ENCODE results near the gene PTGIR.

PTGIR gene

GRCh38 chr19:46600384-46601317 is 24.2 kb downstream of the PTGIR start:
- DNase-seq (ENCODE audit: low read depth) = peak; percentile 95

DNA sequence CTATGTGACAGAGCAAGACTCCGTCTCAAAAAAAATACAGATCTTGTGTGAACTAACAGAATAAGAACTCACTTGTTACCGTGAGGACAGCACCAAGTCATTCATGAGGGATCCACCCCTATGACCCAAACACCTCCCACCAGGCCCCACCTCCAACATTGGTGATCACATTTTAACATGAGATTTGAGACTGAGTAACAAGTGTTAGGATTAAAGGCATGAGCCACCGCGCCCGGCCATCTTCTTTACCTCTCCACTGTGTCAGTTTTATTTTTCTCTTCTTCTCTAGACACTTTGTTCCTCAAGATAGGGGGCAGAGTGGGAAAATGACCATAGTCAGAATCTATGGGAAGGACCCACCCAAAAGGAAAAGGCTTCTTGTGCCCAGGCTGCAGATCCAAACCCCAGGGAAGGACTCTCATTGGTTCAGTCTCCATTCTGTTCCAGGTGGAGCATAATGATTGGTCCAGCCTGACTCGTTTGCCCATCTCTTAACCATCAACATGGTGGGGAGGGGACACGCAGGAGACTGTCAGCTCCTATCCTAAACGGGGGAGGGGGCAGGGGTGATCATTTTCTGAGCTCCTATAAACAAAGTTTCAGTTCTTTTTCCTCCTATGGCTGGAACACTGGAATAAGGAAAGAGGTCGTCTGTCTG is 25.0 kb downstream of the PTGIR start:
- DNase-seq (ENCODE audit: low read depth) = no peak

DNA sequence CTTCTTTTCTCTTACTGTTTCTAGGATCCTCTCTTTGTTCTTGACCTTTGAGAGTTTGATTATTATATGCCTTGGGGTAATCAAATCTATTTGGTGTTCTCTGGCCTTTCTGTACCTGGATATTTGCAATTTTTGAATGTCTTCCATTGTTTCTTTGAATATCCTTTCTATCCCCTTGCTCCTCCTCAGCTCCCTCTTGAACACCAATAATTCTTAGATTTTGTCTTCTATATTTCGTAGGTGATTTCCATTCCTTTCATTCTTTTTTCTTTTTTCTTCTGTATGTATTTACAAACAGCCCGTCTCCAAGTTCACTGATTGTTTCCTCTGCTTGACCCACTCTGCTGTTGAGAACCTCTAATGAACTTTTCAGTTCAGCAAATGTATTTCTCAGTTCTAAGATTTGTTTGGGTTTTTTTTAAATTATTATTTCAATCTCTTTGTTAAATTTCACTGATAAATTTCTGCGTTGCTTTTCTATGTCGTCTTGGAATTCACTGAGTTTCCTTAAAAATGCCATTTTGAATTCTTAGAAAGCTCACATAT is 26.4 kb downstream of the PTGIR start:
- no peak for DNase-seq (ENCODE audit: low read depth)

DNA sequence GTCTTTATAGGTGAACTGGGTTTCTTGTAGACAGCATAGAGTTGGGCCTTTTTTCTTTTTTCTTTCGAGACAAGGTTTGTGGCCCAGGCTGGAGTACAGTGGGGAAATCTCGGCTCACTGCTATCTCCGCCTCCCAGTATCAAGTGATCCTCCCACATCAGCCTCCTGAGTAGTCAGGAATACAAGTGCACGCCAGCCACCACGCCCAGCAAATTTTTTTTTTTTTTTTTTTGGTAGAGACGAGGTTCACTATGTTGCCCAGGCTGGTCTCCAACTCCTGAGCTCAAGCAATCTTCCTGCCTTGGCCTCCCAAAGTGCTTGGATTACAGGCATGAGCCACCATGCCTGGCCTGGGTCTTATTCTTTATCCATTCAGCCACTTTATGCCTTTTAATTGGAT is 28.9 kb downstream of the PTGIR start:
- DNase-seq (ENCODE audit: low read depth) = no peak

DNA sequence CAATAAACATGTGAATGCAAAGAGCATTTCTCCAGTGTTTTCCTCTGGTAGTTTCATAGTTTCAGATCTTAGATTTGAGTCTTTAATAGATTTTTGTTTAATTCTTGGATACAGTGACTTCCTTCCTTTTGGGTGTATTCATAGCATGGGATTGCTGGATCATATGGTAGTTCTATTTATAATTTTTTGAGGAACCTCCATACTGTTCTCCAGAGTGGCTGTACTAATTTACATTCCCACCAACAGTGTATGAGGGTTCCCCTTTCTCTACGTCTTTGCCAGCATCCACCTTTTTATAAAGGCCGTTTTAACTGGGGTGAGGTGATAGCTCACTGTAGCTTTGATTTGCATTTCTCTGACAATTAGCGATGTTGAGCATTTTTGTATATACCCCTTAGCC is 33.0 kb downstream of the PTGIR start:
- no peak for DNase-seq (ENCODE audit: low read depth)

GRCh38 chr19:46591254-46591653 is 33.6 kb downstream of the PTGIR start:
- no peak for DNase-seq (ENCODE audit: low read depth)

- no peak for DNase-seq (ENCODE audit: low read depth)
These were observed 37.0 kb downstream of the PTGIR start for GRCh38 chr19:46587861-46588260.

GRCh38 chr19:46586294-46586693 is 38.6 kb downstream of the PTGIR start:
- DNase-seq (ENCODE audit: low read depth) = no peak

- DNase-seq (ENCODE audit: low read depth) = no peak
These were observed 39.4 kb downstream of the PTGIR start for GRCh38 chr19:46585539-46585938.

- no peak for DNase-seq (ENCODE audit: low read depth)
These were observed 44.6 kb downstream of the PTGIR start for GRCh38 chr19:46580247-46580646.

DNA sequence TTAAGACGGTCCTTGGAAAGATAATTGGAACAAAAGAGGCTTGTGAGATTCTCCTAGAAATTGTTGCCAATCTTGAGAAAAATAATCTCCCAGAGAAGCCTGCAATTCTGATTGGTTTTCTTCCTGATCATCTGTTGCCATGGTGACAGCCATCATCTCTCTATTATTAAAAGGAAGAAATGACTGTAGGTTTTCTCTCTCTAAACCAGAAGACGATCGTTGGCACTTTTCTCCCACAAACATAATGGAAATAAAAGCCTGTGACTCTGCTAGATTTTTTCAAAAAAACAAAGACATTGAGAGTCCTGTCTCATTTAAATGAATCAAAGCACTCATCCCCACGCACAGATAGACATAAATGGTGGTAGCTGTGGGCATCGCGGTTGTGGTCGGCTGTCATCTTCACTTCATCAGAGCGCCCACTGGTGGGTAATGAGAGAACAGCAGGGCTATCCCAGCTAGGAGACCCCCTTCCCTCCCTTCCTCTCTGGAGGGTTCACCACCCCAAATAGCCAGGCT is 45.5 kb downstream of the PTGIR start:
- DNase-seq (ENCODE audit: low read depth) = no peak

DNA sequence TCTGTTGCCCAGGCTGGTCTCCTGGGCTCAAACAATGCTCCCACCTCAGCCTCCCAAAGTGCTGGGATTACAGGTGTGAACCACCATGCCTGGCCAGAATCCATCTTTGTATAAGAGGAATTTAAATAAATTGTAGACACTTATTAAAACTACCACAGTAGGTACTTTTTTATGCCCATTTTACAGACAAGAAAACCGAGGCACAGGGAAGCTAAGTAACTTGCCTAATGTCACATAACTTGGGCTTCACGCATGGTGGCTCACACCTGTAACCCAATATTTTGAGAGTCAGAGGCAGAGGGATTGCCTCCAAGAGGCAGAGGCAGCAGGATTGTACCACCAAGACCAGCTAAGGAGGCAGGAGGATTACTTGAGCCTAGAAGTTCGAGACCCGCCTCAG is 46.4 kb downstream of the PTGIR start:
- no peak for DNase-seq (ENCODE audit: low read depth)

DNA sequence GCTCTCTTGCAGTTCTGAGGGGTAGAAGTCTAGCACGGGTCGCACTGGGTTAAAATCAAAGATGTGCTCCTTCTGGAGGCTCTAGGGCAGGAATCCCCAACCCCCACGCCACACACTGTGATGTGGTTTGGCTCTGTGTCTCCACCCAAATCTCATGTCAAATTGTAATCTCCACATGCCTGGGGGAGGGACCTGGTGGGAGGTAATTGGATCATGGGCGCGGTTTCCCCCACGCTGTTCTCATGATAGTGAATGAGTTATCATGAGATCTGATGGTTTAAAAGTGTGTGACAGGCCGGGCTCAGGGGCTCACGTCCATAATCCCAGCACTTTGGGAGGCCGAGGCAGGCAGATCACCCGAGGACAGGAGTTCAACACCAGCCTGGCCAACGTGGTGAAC is 50.4 kb downstream of the PTGIR start:
- peak; percentile 4 for DNase-seq (ENCODE audit: low read depth)

DNA sequence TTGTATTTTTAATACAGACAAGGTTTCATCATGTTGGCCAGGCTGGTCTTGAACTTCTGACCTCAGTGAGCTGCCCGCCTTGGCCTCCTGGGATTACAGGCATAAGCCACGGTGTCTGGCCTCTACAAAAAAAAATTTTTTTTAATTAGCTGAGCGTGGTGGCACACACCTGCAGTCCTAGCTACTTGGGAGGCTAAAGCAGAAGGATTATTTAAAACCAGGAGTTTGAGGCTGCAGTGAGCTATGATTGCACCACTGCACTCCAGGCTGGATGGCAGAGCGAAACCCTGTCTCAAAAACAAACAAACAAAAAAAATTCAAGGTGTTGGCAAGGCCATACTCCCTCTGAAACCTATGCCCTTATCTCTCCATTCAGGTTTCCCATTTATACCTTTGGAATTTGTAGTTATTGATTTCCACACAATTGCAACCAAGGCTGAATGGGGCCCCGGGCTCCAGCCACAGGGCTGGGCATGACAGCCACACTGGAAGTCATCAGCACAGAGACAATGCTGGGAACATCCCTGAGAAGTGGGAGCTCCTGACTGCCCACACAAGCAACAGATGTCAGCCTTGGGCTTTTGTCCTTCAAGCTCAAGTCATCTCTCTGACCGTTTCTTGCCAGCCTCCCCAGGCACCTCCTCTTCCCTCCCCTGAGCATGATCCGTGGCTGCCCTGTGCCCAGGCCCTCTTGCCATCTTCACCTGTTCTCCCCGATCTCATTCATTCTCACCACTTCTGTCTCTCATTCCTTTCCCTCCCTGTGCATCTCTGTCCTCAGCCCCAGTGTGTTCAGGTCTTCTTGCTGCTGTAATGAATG is 51.0 kb downstream of the PTGIR start:
- no peak for DNase-seq (ENCODE audit: low read depth)

DNA sequence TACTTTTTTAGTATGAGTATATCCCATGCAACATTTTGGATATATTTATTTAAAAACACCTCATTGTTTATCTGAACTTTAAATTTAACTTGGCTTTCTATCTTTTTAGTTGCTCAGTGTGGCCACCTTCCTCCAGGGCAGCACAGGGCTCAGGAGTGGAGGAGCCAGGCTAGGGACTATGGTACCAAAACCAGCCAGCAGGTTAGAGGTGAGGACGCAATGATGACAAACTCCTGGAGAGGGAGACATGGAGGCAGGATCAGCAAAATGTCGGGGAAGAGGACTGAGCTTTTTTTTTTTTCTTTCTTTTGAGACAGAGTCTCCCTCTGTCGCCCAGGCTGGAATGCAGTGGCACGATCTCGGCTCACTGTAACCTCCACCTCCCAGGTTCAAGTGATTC is 53.4 kb downstream of the PTGIR start:
- DNase-seq (ENCODE audit: low read depth) = no peak

Data from stimulated activated CD8-positive, alpha-beta memory T cell treated with anti-CD3 and anti-CD28 coated beads, Interleukin-7, amount 100 ng/mL, for 24 hours (primary cell).